ENCODE data around the gene SLC2A10. TPM values are rescaled to one million over a fixed set of nuclear protein-coding genes. Genes with fewer than 3 reads are reported as not detected.

The SLC2A10 gene
- total and polyA plus RNA-seq, 12 donors = 7.2 to 27.3 (median 12.6) TPM

DNA sequence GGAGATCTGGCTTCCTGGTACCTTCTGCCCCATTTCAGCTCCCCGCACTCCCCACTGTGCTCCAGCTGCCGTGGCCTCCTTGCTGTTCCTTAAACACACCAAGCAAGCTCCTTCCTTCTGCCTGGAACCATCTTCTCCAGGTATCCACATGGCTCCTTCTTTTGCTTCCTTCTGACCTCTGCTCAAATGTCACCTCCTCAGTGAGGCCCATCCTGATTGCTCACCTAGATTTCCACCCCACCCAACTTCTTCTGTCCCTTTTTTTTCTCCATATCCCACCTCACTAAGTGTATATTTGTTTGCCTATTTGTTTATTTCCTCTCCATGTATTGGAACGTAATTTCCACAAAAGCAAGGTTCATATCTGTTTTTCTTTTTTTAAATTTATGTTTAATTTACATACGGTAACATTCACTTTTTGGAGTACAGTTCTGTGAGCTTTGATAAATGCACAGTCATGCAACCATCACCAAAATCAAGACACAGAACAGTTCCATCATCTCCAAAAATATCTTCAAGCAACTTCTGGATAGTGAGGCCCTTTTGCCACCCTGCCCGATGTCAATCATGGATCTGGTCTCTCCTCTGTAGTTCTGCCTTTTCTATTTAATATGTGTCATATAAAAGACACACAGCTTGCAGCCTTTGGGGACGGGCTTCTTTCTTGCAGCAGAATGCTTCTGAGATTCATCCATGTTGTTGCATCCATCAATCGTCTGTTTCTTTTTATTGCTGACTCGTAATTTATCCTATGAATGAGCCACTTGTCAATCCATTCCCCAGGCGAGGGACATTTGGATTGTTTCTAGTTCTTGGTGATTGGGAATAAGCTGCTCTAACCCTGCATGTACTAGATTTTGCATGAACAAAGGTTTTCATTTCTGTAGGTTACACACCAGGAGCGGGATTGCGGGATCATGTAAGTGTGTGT, 46.3 kb downstream of the SLC2A10 start:
- no peak overlapping the region for H3K4me3 ChIP-seq
- intact Hi-C loops (cut with DNase I) = no loop called here
- H3K27me3 ChIP-seq = peaks cover 6% of the 10 kb centered on the region
- no peaks in the 10 kb centered on the region for H3K4me1 ChIP-seq (replicated peaks in 1 of 2)
- no peak overlapping the region for H3K27ac ChIP-seq
- no peaks in the 10 kb centered on the region for H3K9me3 ChIP-seq (replicated peaks in 1 of 3)
- TF ChIP-seq POLR2A (IDR thresholded peaks at IDR 0.05) = no peak
- TF ChIP-seq, protein P1, sequence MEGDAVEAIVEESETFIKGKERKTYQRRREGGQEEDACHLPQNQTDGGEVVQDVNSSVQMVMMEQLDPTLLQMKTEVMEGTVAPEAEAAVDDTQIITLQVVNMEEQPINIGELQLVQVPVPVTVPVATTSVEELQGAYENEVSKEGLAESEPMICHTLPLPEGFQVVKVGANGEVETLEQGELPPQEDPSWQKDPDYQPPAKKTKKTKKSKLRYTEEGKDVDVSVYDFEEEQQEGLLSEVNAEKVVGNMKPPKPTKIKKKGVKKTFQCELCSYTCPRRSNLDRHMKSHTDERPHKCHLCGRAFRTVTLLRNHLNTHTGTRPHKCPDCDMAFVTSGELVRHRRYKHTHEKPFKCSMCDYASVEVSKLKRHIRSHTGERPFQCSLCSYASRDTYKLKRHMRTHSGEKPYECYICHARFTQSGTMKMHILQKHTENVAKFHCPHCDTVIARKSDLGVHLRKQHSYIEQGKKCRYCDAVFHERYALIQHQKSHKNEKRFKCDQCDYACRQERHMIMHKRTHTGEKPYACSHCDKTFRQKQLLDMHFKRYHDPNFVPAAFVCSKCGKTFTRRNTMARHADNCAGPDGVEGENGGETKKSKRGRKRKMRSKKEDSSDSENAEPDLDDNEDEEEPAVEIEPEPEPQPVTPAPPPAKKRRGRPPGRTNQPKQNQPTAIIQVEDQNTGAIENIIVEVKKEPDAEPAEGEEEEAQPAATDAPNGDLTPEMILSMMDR (IDR thresholded peaks at IDR 0.05) = no peak
- no peaks in the 10 kb centered on the region for H3K36me3 ChIP-seq (replicated peaks in 1 of 2)
- no peak for DNase-seq
- 81 to 89% (median 85%) methylated on average over 11 of the region's 11 CpGs for WGBS, 4 donors

- no peaks in the 10 kb centered on the region for H3K4me1 ChIP-seq (replicated peaks in 1 of 2)
- TF ChIP-seq POLR2A (IDR thresholded peaks at IDR 0.05) = no peak
- TF ChIP-seq, protein P1 (IDR thresholded peaks at IDR 0.05) = no peak
- WGBS, 4 donors = 84 to 96% (median 90%) methylated on average over 3 of the region's 3 CpGs
- H3K27me3 ChIP-seq = peaks cover 6% of the 10 kb centered on the region
- no peak overlapping the region for H3K4me3 ChIP-seq
- no peaks in the 10 kb centered on the region for H3K9me3 ChIP-seq (replicated peaks in 1 of 3)
- no peak overlapping the region for H3K27ac ChIP-seq
- intact Hi-C loops (cut with DNase I) = no loop called here
- no peak for DNase-seq
- H3K36me3 ChIP-seq (replicated peaks in 1 of 2) = no peaks in the 10 kb centered on the region
Measured at GRCh38 chr20:46756419-46756818, 47.0 kb downstream of the SLC2A10 start.

GRCh38 chr20:46757135-46757534, 47.7 kb downstream of the SLC2A10 start:
- Histone ChIP-seq H3K4me3 (no peak overlapping the region), H3K36me3 (replicated peaks in 1 of 2) (no peaks in the 10 kb centered on the region), H3K27ac (no peak overlapping the region), H3K27me3 (no peaks in the 10 kb centered on the region), H3K9me3 (replicated peaks in 1 of 3) (no peaks in the 10 kb centered on the region), H3K4me1 (replicated peaks in 1 of 2) (no peaks in the 10 kb centered on the region)
- 60 to 72% (median 69%) methylated on average over 9 of the region's 9 CpGs for WGBS, 4 donors
- no peak for DNase-seq
- TF ChIP-seq, protein P1 (IDR thresholded peaks at IDR 0.05) = no peak
- no peak for TF ChIP-seq POLR2A (IDR thresholded peaks at IDR 0.05)
- intact Hi-C loops (cut with DNase I) = no loop called here

DNA sequence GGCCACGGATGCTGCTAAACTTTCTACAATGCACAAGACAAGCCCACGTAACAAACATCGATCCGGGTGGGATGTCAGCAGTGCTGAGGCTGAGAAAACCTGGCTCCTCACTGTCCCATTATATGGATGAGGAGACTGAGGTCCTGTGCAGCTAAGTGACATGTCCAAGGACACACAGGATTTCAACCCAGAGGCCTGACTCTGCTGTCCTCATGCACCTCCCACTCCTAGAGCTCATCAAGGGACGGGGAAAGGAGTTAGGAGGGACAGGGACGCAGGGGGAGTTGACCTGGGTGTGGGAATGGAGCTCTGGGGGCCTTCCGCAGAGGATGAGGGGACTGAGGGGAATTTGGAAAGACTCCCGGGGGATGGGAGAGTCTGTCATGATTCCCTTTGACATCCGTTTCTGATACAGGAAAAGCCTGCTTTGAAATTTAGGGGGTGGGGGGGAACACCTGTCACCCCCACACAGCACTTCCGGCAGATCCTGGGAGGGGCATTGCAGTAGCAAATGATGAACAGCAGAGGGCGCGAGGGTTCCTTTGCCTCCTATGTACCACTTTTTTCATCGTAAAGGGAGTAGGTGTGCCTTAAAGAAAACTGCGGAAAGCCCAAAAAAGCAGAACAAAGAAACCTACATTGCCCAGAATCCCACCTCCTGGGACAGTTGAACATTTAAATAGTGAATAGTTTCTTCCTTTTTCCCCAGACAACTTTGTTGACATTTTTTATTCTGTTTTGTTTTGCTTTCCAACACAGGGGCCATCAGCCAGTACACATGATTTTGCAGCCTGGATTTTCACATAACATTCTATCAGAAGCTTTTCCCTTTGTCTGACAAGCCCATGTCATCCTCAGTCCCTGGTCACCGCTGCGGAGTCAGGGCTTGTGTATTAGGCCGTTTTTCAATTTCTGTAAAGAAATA, 48.6 kb downstream of the SLC2A10 start:
- no peak for TF ChIP-seq POLR2A (IDR thresholded peaks at IDR 0.05)
- TF ChIP-seq, protein P1 (IDR thresholded peaks at IDR 0.05) = peak; percentile 60 to 90 (median 78)
- no peaks in the 10 kb centered on the region for H3K36me3 ChIP-seq (replicated peaks in 1 of 2)
- no peak overlapping the region for H3K27ac ChIP-seq
- 40 to 44% (median 43%) methylated on average over 17 of the region's 17 CpGs for WGBS, 4 donors
- H3K27me3 ChIP-seq = no peaks in the 10 kb centered on the region
- H3K4me3 ChIP-seq = no peak overlapping the region
- peak; percentile 26 to 61 (median 39) for DNase-seq
- H3K4me1 ChIP-seq (replicated peaks in 1 of 2) = no peaks in the 10 kb centered on the region
- H3K9me3 ChIP-seq (replicated peaks in 1 of 3) = no peaks in the 10 kb centered on the region
- intact Hi-C loops (cut with DNase I) = no loop called here

All from adrenal gland (tissue), 12 donors.